HEK293 (cell line): ENCODE results near the gene KCNJ1.

ENCODE experiments used
- CTCF ChIA-PET: fragments of 350-600 bp; formaldehyde crosslinking; extraction: SDS; loops from one replicate; lab custom pipeline; 2021; ENCODE audit warnings: antibody characterized with exemption; lab: Yijun Ruan, JAX
- POLR2A ChIA-PET: fragments of 300-600 bp; formaldehyde crosslinking; extraction: SDS; loops from one replicate; lab custom pipeline; 2020; ENCODE audit warnings: antibody characterized with exemption, inconsistent platforms; lab: Yijun Ruan, JAX
- H3K27ac ChIP-seq: fragments of 200-500 bp; sonication (Bioruptor generic); 2 replicates; pipeline ENCODE4 v1.5.1; 2014; ENCODE audit warnings: low read depth, low read length, control low read depth, inconsistent platforms; ENCODE audit errors: extremely low read depth
- H3K36me3 ChIP-seq, 2 experiments: fragments of 200-500 bp in 1 of 2; sonication (Bioruptor generic) in 1 of 2; 1 replicate in 1 of 2; 2 replicates in 1 of 2; pipeline ENCODE4 v1.5.1; 2014 to 2017; ENCODE audit warnings: inconsistent platforms in 2 of 2, low read length in 2 of 2; ENCODE audit not compliant: control insufficient read depth in 2 of 2, insufficient read depth in 1 of 2
- H3K4me1 ChIP-seq: fragments of 200-500 bp; sonication (Bioruptor generic); 2 replicates; pipeline ENCODE4 v1.5.1; 2014; ENCODE audit warnings: mild to moderate bottlenecking, low read length, inconsistent platforms; ENCODE audit not compliant: control insufficient read depth, insufficient read depth
- H3K4me3 ChIP-seq: 2 replicates; pipeline ENCODE4 v1.5.1; 2011; ENCODE audit warnings: low read depth, mild to moderate bottlenecking, control low read depth, low read length, moderate library complexity
- H3K9me3 ChIP-seq: fragments of 200-500 bp; sonication (Bioruptor generic); 2 replicates; pipeline ENCODE4 v1.5.1; 2014; ENCODE audit warnings: low read depth, low read length, inconsistent platforms; ENCODE audit not compliant: control insufficient read depth, insufficient read depth
- EGR2 ChIP-seq: fragments of 450-650 bp; formaldehyde crosslinking; IDR thresholded peaks from 2 replicates; pipeline ENCODE4 v1.5.1; 2016; ENCODE audit warnings: low read depth, missing biosample characterization, missing genetic modification characterization
- KLF9 ChIP-seq: fragments of 450-650 bp; formaldehyde crosslinking; IDR thresholded peaks from 2 replicates; pipeline ENCODE4 v1.5.1; 2016; ENCODE audit warnings: missing biosample characterization, missing genetic modification characterization, low read depth
- MYNN ChIP-seq: fragments of 450-650 bp; formaldehyde crosslinking; IDR thresholded peaks from 2 replicates; pipeline ENCODE4 v1.5.1; 2016; ENCODE audit warnings: missing biosample characterization, missing genetic modification characterization, borderline replicate concordance
- MZF1 ChIP-seq: fragments of 450-650 bp; formaldehyde crosslinking; IDR thresholded peaks from 2 replicates; pipeline ENCODE4 v1.5.1; 2017; ENCODE audit warnings: missing biosample characterization, missing genetic modification characterization, borderline replicate concordance
- PRDM1 ChIP-seq: fragments of 450-650 bp; formaldehyde crosslinking; IDR thresholded peaks from 2 replicates; pipeline ENCODE4; 2016; ENCODE audit warnings: missing biosample characterization, missing genetic modification characterization
- REPIN1 ChIP-seq: fragments of 450-650 bp; formaldehyde crosslinking; IDR thresholded peaks from 2 replicates; pipeline ENCODE4 v1.5.1; 2017; ENCODE audit warnings: missing biosample characterization, missing genetic modification characterization, low read depth
- WT1 ChIP-seq: fragments of 450-650 bp; formaldehyde crosslinking; IDR thresholded peaks from 2 replicates; pipeline ENCODE4 v1.5.1; 2016; ENCODE audit warnings: missing biosample characterization, missing genetic modification characterization
- ZBTB44 ChIP-seq: fragments of 450-650 bp; IDR thresholded peaks from 2 replicates; pipeline ENCODE4 v1.5.1; 2018; ENCODE audit warnings: missing biosample characterization, mild to moderate bottlenecking, missing genetic modification characterization
- ZBTB7A ChIP-seq: fragments of 450-650 bp; formaldehyde crosslinking; IDR thresholded peaks from 2 replicates; pipeline ENCODE4 v1.5.1; 2016; ENCODE audit warnings: low read depth, missing biosample characterization, missing genetic modification characterization
- ZFHX2 ChIP-seq: fragments of 450-650 bp; formaldehyde crosslinking; conservative IDR thresholded peaks from 2 replicates; pipeline ENCODE4 v1.5.1; 2016; ENCODE audit warnings: missing biosample characterization, missing genetic modification characterization
- ZNF146 ChIP-seq: fragments of 450-650 bp; formaldehyde crosslinking; IDR thresholded peaks from 2 replicates; pipeline ENCODE4 v1.5.1; 2016; ENCODE audit warnings: missing biosample characterization, missing genetic modification characterization
- ZNF175 ChIP-seq: fragments of 450-650 bp; formaldehyde crosslinking; IDR thresholded peaks from 2 replicates; pipeline ENCODE4 v1.5.1; 2016; ENCODE audit warnings: missing biosample characterization, missing genetic modification characterization
- ZNF202 ChIP-seq: fragments of 450-650 bp; formaldehyde crosslinking; IDR thresholded peaks from 2 replicates; pipeline ENCODE4 v1.5.1; 2016; ENCODE audit warnings: missing biosample characterization, missing genetic modification characterization, borderline replicate concordance
- ZNF223 ChIP-seq: fragments of 450-650 bp; formaldehyde crosslinking; IDR thresholded peaks from 2 replicates; pipeline ENCODE4 v1.5.1; 2016; ENCODE audit warnings: missing biosample characterization, missing genetic modification characterization
- ZNF248 ChIP-seq: fragments of 450-650 bp; formaldehyde crosslinking; IDR thresholded peaks from 2 replicates; pipeline ENCODE4 v1.5.1; 2017; ENCODE audit warnings: missing biosample characterization, missing genetic modification characterization
- ZNF324 ChIP-seq: fragments of 450-650 bp; formaldehyde crosslinking; IDR thresholded peaks from 2 replicates; pipeline ENCODE4 v1.5.1; 2016; ENCODE audit warnings: missing biosample characterization, missing genetic modification characterization
- ZNF423 ChIP-seq: fragments of 450-650 bp; formaldehyde crosslinking; IDR thresholded peaks from 2 replicates; pipeline ENCODE4 v1.5.1; 2016; ENCODE audit warnings: missing biosample characterization, missing genetic modification characterization
- ZNF501 ChIP-seq: fragments of 450-650 bp; formaldehyde crosslinking; IDR thresholded peaks from 2 replicates; pipeline ENCODE4 v1.5.1; 2016; ENCODE audit warnings: missing biosample characterization, missing genetic modification characterization
- ZNF530 ChIP-seq: fragments of 450-650 bp; formaldehyde crosslinking; IDR thresholded peaks from 2 replicates; pipeline ENCODE4 v1.5.1; 2016; ENCODE audit warnings: low read depth, missing biosample characterization, missing genetic modification characterization
- ZNF561 ChIP-seq: fragments of 450-650 bp; IDR thresholded peaks from 2 replicates; pipeline ENCODE4 v1.5.1; 2018; ENCODE audit warnings: missing biosample characterization, missing genetic modification characterization, borderline replicate concordance
- ZNF626 ChIP-seq: fragments of 450-650 bp; sonication (Bioruptor Pico); formaldehyde crosslinking; IDR thresholded peaks from 2 replicates; pipeline ENCODE4 v1.5.1; 2018; ENCODE audit warnings: missing biosample characterization, missing genetic modification characterization, inconsistent platforms
- ZNF639 ChIP-seq: fragments of 450-650 bp; formaldehyde crosslinking; IDR thresholded peaks from 2 replicates; pipeline ENCODE4 v1.5.1; 2016; ENCODE audit warnings: missing biosample characterization, missing genetic modification characterization
- ZNF677 ChIP-seq: fragments of 450-650 bp; IDR thresholded peaks from 2 replicates; pipeline ENCODE4 v1.5.0; 2018; ENCODE audit warnings: missing biosample characterization, mild to moderate bottlenecking, missing genetic modification characterization, moderate library complexity
- ZNF792 ChIP-seq: fragments of 450-650 bp; formaldehyde crosslinking; IDR thresholded peaks from 2 replicates; pipeline ENCODE4 v1.5.1; 2016; ENCODE audit warnings: missing biosample characterization, missing genetic modification characterization
- ZSCAN18 ChIP-seq: fragments of 450-650 bp; formaldehyde crosslinking; IDR thresholded peaks from 2 replicates; pipeline ENCODE4 v1.5.1; 2016; ENCODE audit warnings: missing biosample characterization, missing genetic modification characterization

Gene KCNJ1

GRCh38 chr11:128871168-128871610, 4.1 kb upstream of the KCNJ1 start:
- CTCF ChIA-PET, result no interaction called here
- TF ChIP-seq WT1 (tag by site-specific recombination) (no peak), ZNF530 (tag by site-specific recombination) (no peak), ZNF324 (tag by site-specific recombination) (no peak), MZF1 (tag by site-specific recombination) (no peak), ZNF561 (tag by site-specific recombination) (no peak), ZNF146 (tag by site-specific recombination) (no peak), ZNF677 (no peak), ZNF501 (tag by site-specific recombination) (no peak), ZNF792 (tag by site-specific recombination) (no peak), ZSCAN18 (no peak), PRDM1 (tag by site-specific recombination) (no peak), ZNF639 (tag by site-specific recombination) (no peak), ZBTB44 (no peak), ZNF175 (tag by site-specific recombination) (no peak), ZNF202 (tag by site-specific recombination) (no peak), ZNF223 (tag by site-specific recombination) (no peak), ZNF626 (tag by site-specific recombination) (no peak), ZNF423 (tag by site-specific recombination) (no peak)
- Histone ChIP-seq H3K4me3 (no peak overlapping the region), H3K27ac (no peak overlapping the region), H3K4me1 (no peaks in the 10 kb centered on the region), H3K36me3 (no peaks in the 10 kb centered on the region), H3K9me3 (no peaks in the 10 kb centered on the region)
- POLR2A ChIA-PET, result no interaction called here

- peak; percentile 54; the same call in 1 of the 2 replicates for TF ChIP-seq EGR2
- no peak for TF ChIP-seq KLF9 (tag by site-specific recombination)
- peak; percentile 25; the same call in 1 of the 2 replicates for TF ChIP-seq ZFHX2
- TF ChIP-seq ZNF248, result no peak
- TF ChIP-seq ZBTB7A (tag by site-specific recombination), result no peak
- TF ChIP-seq MYNN (tag by site-specific recombination), result no peak
- TF ChIP-seq REPIN1 (tag by site-specific recombination), result no peak
- H3K36me3 ChIP-seq, result no peaks in the 10 kb centered on the region
- no peak overlapping the region for H3K4me3 ChIP-seq
- POLR2A ChIA-PET, result no interaction called here
- no peak overlapping the region for H3K27ac ChIP-seq
- no peaks in the 10 kb centered on the region for H3K9me3 ChIP-seq
- H3K4me1 ChIP-seq, result no peaks in the 10 kb centered on the region
- CTCF ChIA-PET, result interaction anchor here (0.8 kb wide), 1 partner anchor 15 kb away, joined by 4 read pairs; no protein-coding TSS in a partner anchor
These were observed 2.0 kb upstream of the KCNJ1 start for GRCh38 chr11:128868841-128869671.
